Prostate gland (tissue), 2 donors: ENCODE data around the gene MAPKBP1.

Experiments
- POLR2A ChIP-seq: fragments of 450-650 bp; IDR thresholded peaks from one replicate; pipeline ENCODE4 v1.6.1; 2016; ENCODE audit warnings: antibody characterized with exemption, mild to moderate bottlenecking
- TF ChIP-seq, protein P1 (sequence below), 4 experiments: fragments of 200-600 bp in 2 of 4; fragments of 450-650 bp in 2 of 4; sonication (generic) in 2 of 4; IDR thresholded peaks; 1 replicate in 3 of 4; 2 replicates in 1 of 4; pipeline ENCODE4 v1.5.1; 2016 to 2019; ENCODE audit warnings: antibody characterized with exemption in 4 of 4, mild to moderate bottlenecking in 2 of 4, moderate library complexity in 2 of 4

DNA sequence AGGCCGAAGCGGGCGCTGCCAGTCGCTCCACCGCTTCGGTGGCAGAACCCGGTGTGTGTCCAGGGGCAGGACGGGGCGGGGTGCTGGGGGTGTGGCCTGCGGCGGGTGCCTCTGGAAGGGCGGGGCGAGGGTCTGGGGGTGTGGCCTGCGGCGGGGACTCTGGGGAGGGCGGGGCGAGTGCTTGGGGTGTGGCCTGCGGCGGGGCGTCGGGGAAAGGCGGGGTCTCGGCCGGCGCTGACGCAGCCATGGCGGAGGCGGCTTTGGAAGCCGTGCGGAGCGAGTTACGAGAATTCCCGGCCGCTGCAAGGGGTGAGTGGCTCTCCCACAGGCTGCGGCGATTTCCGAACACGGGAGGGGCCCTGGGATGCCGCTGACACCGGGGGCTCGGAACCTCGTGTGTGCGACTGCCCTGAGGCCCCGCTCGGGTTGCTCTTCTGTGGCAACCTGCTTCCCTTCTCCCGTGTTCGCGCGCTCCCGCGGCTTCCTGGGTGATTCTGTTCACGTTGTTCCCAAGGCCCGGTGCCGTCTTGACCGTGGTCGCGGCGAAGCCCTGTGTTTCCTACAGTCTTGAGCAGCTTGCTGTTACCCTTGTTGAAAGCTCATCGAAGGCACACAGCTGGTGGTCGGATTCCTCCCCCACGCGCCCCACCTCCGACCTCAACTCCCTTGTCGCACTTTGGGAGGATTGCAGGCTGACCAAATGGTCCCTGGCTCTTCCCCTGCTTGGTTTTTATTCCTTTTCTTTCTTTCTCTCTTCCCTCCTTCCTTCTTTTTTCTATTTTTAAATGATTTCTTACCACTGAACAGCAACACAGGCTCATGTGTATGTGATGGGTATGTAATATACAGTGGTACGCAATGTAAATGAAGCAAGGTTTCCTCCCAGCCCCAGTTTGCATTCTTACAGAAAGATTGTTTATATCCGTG, 53.9 kb downstream of the MAPKBP1 start, which contains the start of gene JMJD7:
- TF ChIP-seq, protein P1, sequence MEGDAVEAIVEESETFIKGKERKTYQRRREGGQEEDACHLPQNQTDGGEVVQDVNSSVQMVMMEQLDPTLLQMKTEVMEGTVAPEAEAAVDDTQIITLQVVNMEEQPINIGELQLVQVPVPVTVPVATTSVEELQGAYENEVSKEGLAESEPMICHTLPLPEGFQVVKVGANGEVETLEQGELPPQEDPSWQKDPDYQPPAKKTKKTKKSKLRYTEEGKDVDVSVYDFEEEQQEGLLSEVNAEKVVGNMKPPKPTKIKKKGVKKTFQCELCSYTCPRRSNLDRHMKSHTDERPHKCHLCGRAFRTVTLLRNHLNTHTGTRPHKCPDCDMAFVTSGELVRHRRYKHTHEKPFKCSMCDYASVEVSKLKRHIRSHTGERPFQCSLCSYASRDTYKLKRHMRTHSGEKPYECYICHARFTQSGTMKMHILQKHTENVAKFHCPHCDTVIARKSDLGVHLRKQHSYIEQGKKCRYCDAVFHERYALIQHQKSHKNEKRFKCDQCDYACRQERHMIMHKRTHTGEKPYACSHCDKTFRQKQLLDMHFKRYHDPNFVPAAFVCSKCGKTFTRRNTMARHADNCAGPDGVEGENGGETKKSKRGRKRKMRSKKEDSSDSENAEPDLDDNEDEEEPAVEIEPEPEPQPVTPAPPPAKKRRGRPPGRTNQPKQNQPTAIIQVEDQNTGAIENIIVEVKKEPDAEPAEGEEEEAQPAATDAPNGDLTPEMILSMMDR (IDR thresholded peaks at IDR 0.05), result peak in 1 of 4 experiments; percentile 18
- peak; percentile 88 for TF ChIP-seq POLR2A
